ENCODE measurements around the gene ZNF805.
A peak's percentile ranks its signal among the peaks of the same experiment; 100 is the strongest.

The ZNF805 gene

GRCh38 chr19:57293719-57294118 is 53.3 kb downstream of the ZNF805 start:
- DNase-seq (ENCODE audit: low spot score): no peak
- TF ChIP-seq CTCF (IDR thresholded peaks at IDR 0.05): no peak
- Histone ChIP-seq H3K4me3 (no peak overlapping the region), H3K27ac (no peak overlapping the region)

- H3K4me3 ChIP-seq: peak overlapping the region; percentile 16
- TF ChIP-seq CTCF (IDR thresholded peaks at IDR 0.05): no peak
- peak overlapping the region in 1 of 2 donors; percentile 52 for H3K27ac ChIP-seq
- DNase-seq (ENCODE audit: low spot score): no peak
These were observed 61.6 kb downstream of the ZNF805 start for GRCh38 chr19:57302020-57302465.

- no peak for TF ChIP-seq CTCF (IDR thresholded peaks at IDR 0.05)
These were observed 62.4 kb downstream of the ZNF805 start for GRCh38 chr19:57302727-57303401.

More at GRCh38 chr19:57302727-57303401, 62.4 kb downstream of the ZNF805 start:
- H3K4me3 ChIP-seq: peak overlapping the region; percentile 16
- peak overlapping the region in 1 of 2 donors; percentile 52 for H3K27ac ChIP-seq
- DNase-seq (ENCODE audit: low spot score): no peak
